ENCODE results near the gene LIPF.
"Not testable (repeated sequence)": the region's sequence is repeated elsewhere in the genome, so short reads cannot be mapped to it uniquely, and the experiment has no call there.

Gene LIPF
- 0 reads per million in 2 donors for total RNA-seq

- no peak for DNase-seq
Observed at GRCh38 chr10:88664142-88664541, at the start of gene LIPF. TSS of gene LIPF (plus strand) at chr10:88664442. CDS start at chr10:88667298, 2,856 bp downstream.

- DNase-seq: no peak
Observed at GRCh38 chr10:88616250-88616977, 47.8 kb upstream of the LIPF start.

GRCh38 chr10:88617772-88618300 lies 46.4 kb upstream of the LIPF start:
- DNase-seq: no peak

- no peak for DNase-seq
Observed at GRCh38 chr10:88618496-88618895, 45.7 kb upstream of the LIPF start.

- DNase-seq: no peak
Observed at GRCh38 chr10:88620441-88620840, 43.8 kb upstream of the LIPF start.

- no peak for DNase-seq
Observed at GRCh38 chr10:88623835-88624234, 40.4 kb upstream of the LIPF start.

GRCh38 chr10:88624840-88625239 lies 39.4 kb upstream of the LIPF start:
- no peak for DNase-seq

- no peak for DNase-seq
Observed at GRCh38 chr10:88640186-88640585, 24.1 kb upstream of the LIPF start.

GRCh38 chr10:88642209-88642608 lies 22.0 kb upstream of the LIPF start:
- no peak for DNase-seq

GRCh38 chr10:88642963-88643362 lies 21.3 kb upstream of the LIPF start:
- DNase-seq: no peak

GRCh38 chr10:88647061-88647615 lies 17.1 kb upstream of the LIPF start:
- no peak for DNase-seq

- no peak for DNase-seq
Observed at GRCh38 chr10:88651101-88651551, 13.1 kb upstream of the LIPF start.

GRCh38 chr10:88652616-88653015 lies 11.6 kb upstream of the LIPF start:
- DNase-seq: no peak

GRCh38 chr10:88657901-88658300 lies 6.3 kb upstream of the LIPF start:
- no peak for DNase-seq

GRCh38 chr10:88659725-88660597 lies 4.3 kb upstream of the LIPF start:
- DNase-seq: no peak

GRCh38 chr10:88660598-88660884 lies 3.7 kb upstream of the LIPF start:
- no peak for DNase-seq

- DNase-seq: no peak
Observed at GRCh38 chr10:88661018-88661417, 3.2 kb upstream of the LIPF start.

GRCh38 chr10:88661577-88661976 lies 2.7 kb upstream of the LIPF start:
- no peak for DNase-seq

GRCh38 chr10:88663153-88663552 lies 1.1 kb upstream of the LIPF start:
- not testable (repeated sequence) for DNase-seq

- DNase-seq: no peak
Observed at GRCh38 chr10:88668465-88668864, 4.2 kb downstream of the LIPF start.

GRCh38 chr10:88670497-88670896 lies 6.3 kb downstream of the LIPF start:
- peak in 1 of 5 experiments; percentile 9 for DNase-seq

- DNase-seq: no peak
Observed at GRCh38 chr10:88672041-88672440, 7.8 kb downstream of the LIPF start.

GRCh38 chr10:88676283-88677060 lies 12.2 kb downstream of the LIPF start:
- DNase-seq: no peak
